ENCODE measurements around the gene KCNK16. TPM values are rescaled to one million over a fixed set of nuclear protein-coding genes. Genes with fewer than 3 reads are reported as not detected.

The KCNK16 gene
- total RNA-seq, 1 donor from 2014 or later, result not detected

DNA sequence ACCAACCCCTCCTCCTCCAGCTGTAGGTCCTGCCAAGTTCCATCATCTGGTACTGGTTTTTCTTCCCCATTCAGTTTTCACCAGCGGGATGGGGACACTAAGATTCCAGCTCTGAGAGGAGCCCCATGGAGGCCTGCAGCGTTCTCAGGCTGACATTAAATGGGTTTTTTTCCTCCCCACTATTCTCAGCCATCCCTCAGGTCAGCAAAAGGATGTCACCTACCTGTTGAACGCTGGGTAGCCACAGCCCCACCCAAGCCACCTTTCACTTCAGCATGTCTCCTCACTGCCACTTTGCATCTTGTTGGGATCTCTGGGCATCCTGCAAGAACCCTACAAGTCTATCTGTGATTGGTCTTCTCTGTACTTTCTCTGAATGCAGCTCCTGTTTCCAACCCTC, 15.0 kb downstream of the KCNK16 start:
- H3K36me3 Mint-ChIP-seq (ENCODE audit: unreplicated experiment), result no peaks in the 10 kb centered on the region
- H3K4me1 Mint-ChIP-seq (ENCODE audit: unreplicated experiment), result peaks cover 6% of the 10 kb centered on the region
- peaks cover 28% of the 10 kb centered on the region for H3K27me3 Mint-ChIP-seq (ENCODE audit: unreplicated experiment)
- no peaks in the 10 kb centered on the region for H3K9me3 Mint-ChIP-seq (ENCODE audit: unreplicated experiment)
- no peak overlapping the region for H3K27ac Mint-ChIP-seq (ENCODE audit: unreplicated experiment)
- H3K4me3 Mint-ChIP-seq (ENCODE audit: unreplicated experiment), result no peak overlapping the region
- TF ChIP-seq, protein P1, sequence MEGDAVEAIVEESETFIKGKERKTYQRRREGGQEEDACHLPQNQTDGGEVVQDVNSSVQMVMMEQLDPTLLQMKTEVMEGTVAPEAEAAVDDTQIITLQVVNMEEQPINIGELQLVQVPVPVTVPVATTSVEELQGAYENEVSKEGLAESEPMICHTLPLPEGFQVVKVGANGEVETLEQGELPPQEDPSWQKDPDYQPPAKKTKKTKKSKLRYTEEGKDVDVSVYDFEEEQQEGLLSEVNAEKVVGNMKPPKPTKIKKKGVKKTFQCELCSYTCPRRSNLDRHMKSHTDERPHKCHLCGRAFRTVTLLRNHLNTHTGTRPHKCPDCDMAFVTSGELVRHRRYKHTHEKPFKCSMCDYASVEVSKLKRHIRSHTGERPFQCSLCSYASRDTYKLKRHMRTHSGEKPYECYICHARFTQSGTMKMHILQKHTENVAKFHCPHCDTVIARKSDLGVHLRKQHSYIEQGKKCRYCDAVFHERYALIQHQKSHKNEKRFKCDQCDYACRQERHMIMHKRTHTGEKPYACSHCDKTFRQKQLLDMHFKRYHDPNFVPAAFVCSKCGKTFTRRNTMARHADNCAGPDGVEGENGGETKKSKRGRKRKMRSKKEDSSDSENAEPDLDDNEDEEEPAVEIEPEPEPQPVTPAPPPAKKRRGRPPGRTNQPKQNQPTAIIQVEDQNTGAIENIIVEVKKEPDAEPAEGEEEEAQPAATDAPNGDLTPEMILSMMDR (IDR thresholded peaks at IDR 0.05), result no peak
- no peak for DNase-seq (ENCODE audit: extremely low spot score, unreplicated experiment)

DNA sequence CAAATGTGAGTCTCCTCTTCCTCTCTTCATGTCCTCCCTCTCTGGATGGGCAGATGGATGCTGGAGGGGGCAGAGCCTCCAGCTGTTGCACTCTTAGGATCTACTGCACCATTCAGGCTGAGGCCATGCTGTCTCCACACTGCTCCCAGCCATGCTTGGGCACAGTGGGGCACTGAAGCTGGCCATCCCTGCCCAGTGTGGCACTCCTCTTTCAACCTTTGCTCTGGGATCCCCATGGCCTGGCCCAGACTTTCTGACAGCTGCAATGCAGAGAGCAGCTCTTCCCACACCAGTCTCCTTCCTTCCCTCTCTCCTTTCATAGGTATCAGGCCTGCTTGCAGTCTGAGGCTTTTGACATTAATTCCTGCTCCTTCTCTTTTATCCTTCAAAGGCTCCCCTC, 17.6 kb downstream of the KCNK16 start:
- Mint-ChIP-seq H3K27ac (ENCODE audit: unreplicated experiment) (no peak overlapping the region), H3K27me3 (ENCODE audit: unreplicated experiment) (peaks cover 17% of the 10 kb centered on the region), H3K4me1 (ENCODE audit: unreplicated experiment) (peaks cover 6% of the 10 kb centered on the region), H3K4me3 (ENCODE audit: unreplicated experiment) (no peak overlapping the region), H3K9me3 (ENCODE audit: unreplicated experiment) (no peaks in the 10 kb centered on the region), H3K36me3 (ENCODE audit: unreplicated experiment) (no peaks in the 10 kb centered on the region)
- DNase-seq (ENCODE audit: extremely low spot score, unreplicated experiment), result no peak
- TF ChIP-seq, protein P1 (IDR thresholded peaks at IDR 0.05), result no peak

DNA sequence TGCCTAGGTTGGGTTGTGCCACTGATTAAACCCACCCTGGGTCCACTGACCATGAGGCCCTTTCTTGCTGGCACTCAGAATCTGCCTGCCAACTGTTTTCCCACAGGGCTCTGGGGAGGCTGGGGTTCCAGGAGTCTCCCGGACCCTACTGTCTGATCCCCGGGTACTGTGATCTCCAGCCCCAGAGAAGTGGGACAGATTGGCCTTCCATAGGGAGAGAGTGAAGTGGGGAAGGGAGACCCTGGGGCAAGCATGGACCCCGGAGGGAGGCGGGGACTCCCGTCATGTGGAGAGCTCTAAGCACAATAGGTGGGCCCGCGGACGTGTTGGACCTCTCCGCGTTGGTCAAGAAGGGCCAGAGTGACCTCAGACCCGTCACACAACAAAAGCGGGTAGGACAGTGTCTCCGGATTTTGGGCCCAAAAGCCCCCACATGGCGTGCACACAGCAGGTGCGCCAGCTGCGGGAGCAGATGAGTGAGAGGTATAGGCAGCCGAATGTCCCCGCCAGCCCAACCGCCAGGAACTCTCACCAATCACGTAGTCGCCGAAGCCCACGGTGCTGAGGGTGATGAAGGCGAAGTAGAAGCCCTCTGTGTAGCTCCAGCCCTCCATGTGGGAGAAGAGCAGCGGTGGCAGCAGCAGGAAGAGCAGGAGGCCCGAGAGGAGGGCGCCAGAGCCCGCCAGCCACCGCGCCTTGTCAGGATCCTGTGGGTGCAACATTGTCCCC, 18.9 kb downstream of the KCNK16 start:
- Mint-ChIP-seq H3K4me1 (ENCODE audit: unreplicated experiment) (peaks cover 6% of the 10 kb centered on the region), H3K36me3 (ENCODE audit: unreplicated experiment) (no peaks in the 10 kb centered on the region), H3K4me3 (ENCODE audit: unreplicated experiment) (no peak overlapping the region), H3K27ac (ENCODE audit: unreplicated experiment) (no peak overlapping the region), H3K9me3 (ENCODE audit: unreplicated experiment) (no peaks in the 10 kb centered on the region), H3K27me3 (ENCODE audit: unreplicated experiment) (peaks cover 14% of the 10 kb centered on the region)
- TF ChIP-seq, protein P1 (IDR thresholded peaks at IDR 0.05), result no peak
- DNase-seq (ENCODE audit: extremely low spot score, unreplicated experiment), result no peak

DNA sequence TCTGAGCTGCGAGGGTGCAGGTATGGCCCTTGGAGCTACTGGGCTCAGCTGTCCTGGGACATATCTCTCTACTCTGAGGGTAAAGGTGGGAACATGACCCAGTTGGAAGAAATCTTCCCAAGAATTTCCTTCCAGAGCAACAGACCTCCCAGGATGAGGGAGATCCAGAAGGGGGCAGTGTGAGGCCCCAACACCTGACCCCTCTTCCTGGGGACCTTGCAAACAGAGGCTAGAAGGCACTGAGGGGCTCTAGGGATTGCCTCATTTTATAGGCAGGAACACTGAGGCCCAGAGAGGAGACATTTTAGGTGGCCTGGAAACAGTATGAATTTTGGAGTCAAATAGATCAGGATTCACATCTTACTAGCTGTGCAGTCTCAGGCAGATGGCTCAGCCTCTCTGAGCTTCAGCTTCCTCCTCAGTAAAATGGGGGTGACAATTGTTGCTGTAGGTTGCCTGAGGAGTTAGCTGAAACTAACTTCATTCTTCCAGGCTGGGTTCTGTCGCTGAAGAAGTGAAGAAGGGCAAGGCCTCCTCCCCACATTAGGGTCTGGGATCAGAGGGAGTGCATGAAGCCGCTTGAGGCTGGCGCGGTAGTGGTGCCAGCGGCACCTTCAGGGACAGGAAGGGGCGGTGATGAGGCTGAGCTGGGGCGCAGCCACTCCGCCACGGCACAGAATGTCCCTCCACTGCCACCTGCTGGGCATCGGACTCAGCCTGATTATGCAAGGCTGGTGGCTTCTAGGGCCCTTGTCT, 19.7 kb downstream of the KCNK16 start:
- Mint-ChIP-seq H3K27ac (ENCODE audit: unreplicated experiment) (no peak overlapping the region), H3K27me3 (ENCODE audit: unreplicated experiment) (peaks cover 12% of the 10 kb centered on the region)

More for the DNA sequence above, 19.7 kb downstream of the KCNK16 start:
- TF ChIP-seq, protein P1 (IDR thresholded peaks at IDR 0.05), result peak; percentile 87
- no peaks in the 10 kb centered on the region for H3K36me3 Mint-ChIP-seq (ENCODE audit: unreplicated experiment)
- DNase-seq (ENCODE audit: extremely low spot score, unreplicated experiment), result peak; percentile 88
- H3K4me3 Mint-ChIP-seq (ENCODE audit: unreplicated experiment), result no peak overlapping the region
- peaks cover 6% of the 10 kb centered on the region for H3K4me1 Mint-ChIP-seq (ENCODE audit: unreplicated experiment)
- H3K9me3 Mint-ChIP-seq (ENCODE audit: unreplicated experiment), result no peaks in the 10 kb centered on the region

Data from osteocyte (in vitro differentiated cells).